OCI-M2 (cell line): ENCODE measurements around the gene LRIG2.
"Not testable (repeated sequence)": the region's sequence is repeated elsewhere in the genome, so short reads cannot be mapped to it uniquely, and the experiment has no call there.

Experiments
- DNase-seq: peaks from one replicate; lab custom pipeline; 2025; ENCODE audit not compliant: unreplicated experiment; lab: John Stamatoyannopoulos, UW

The LRIG2 gene

GRCh38 chr1:113072757-113073478, at the start of gene LRIG2:
TSS of gene LRIG2 (plus strand) at chr1:113073198. CDS start at chr1:113073407, 209 bp downstream.
- DNase-seq = peak; percentile 95

- not testable (repeated sequence) for DNase-seq
Observed at GRCh38 chr1:113023316-113023715, 49.7 kb upstream of the LRIG2 start.

GRCh38 chr1:113027007-113027406, 46.0 kb upstream of the LRIG2 start:
- no peak for DNase-seq

- DNase-seq = no peak
Observed at GRCh38 chr1:113027449-113027848, 45.5 kb upstream of the LRIG2 start.

- DNase-seq = no peak
Observed at GRCh38 chr1:113029822-113030221, 43.2 kb upstream of the LRIG2 start.

GRCh38 chr1:113031171-113031933, 41.6 kb upstream of the LRIG2 start:
- no peak for DNase-seq

- DNase-seq = no peak
Observed at GRCh38 chr1:113035086-113035485, 37.9 kb upstream of the LRIG2 start.

GRCh38 chr1:113036639-113037321, 36.2 kb upstream of the LRIG2 start:
- no peak for DNase-seq

- DNase-seq = no peak
Observed at GRCh38 chr1:113040041-113040440, 33.0 kb upstream of the LRIG2 start.

GRCh38 chr1:113040718-113041412, 32.1 kb upstream of the LRIG2 start:
- no peak for DNase-seq

- DNase-seq = peak; percentile 19
Observed at GRCh38 chr1:113041569-113042284, 31.3 kb upstream of the LRIG2 start.

- peak; percentile 40 for DNase-seq
Observed at GRCh38 chr1:113042285-113043143, 30.5 kb upstream of the LRIG2 start.

- not testable (repeated sequence) for DNase-seq
Observed at GRCh38 chr1:113043144-113043488, 29.9 kb upstream of the LRIG2 start.

- no peak for DNase-seq
Observed at GRCh38 chr1:113046569-113046968, 26.4 kb upstream of the LRIG2 start.

GRCh38 chr1:113048064-113048463, 24.9 kb upstream of the LRIG2 start:
- DNase-seq = no peak

GRCh38 chr1:113053344-113054126, 19.5 kb upstream of the LRIG2 start:
- no peak for DNase-seq

GRCh38 chr1:113055570-113055969, 17.4 kb upstream of the LRIG2 start:
- no peak for DNase-seq

- no peak for DNase-seq
Observed at GRCh38 chr1:113057006-113057405, 16.0 kb upstream of the LRIG2 start.
